ENCODE measurements around the gene MSRB1. TPM values are rescaled to one million over a fixed set of nuclear protein-coding genes. Genes with fewer than 3 reads are reported as not detected.

Gene MSRB1
- total RNA-seq, 2 donors from 2014 or later = 11.0 to 12.4 TPM

DNA sequence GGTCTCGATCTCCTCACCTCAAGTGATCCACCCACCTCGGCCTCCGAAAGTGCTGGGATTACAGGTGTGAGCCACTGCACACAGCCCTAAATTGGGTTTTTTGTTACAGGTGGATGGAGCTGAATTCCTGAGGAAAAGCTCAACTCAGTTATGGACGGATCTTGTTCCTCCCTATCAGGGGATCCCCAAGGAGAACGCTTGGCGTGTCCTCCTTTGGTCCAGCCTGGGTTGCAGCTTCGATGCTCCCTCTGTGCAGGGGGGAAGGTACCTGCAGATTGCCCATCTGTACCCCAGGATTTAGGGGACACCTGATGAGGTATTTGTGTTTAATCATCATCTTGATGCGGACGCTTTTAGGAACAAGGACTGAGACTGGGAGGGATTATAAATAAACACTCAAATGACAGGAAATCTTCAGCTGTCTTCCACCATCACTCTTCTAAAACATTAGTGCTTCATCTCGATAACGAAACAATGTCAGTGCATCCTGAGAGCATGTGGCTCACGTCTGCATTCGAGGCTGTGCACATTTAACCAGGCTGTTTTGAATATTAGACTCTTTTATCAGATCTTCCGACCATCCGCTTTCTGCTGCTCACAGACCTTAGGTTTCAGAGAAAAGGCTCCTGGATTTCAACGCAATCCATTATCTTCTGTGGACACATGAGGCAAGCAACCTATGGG, 52.8 kb downstream of the MSRB1 start:
- intact Hi-C loops (cut with DNase I) = no loop called here
- Histone ChIP-seq H3K27me3 (replicated peaks; ENCODE audit: insufficient read depth) (peaks cover 3% of the 10 kb centered on the region), H3K4me1 (replicated peaks) (no peaks in the 10 kb centered on the region), H3K27ac (no peak overlapping the region), H3K36me3 (no peaks in the 10 kb centered on the region), H3K4me3 (no peak overlapping the region), H3K9me3 (no peaks in the 10 kb centered on the region)
- WGBS = 37% methylated on average over 16 of the region's 16 CpGs
- no peak for TF ChIP-seq POLR2AphosphoS5 (IDR thresholded peaks at IDR 0.05)
- TF ChIP-seq, protein P1, sequence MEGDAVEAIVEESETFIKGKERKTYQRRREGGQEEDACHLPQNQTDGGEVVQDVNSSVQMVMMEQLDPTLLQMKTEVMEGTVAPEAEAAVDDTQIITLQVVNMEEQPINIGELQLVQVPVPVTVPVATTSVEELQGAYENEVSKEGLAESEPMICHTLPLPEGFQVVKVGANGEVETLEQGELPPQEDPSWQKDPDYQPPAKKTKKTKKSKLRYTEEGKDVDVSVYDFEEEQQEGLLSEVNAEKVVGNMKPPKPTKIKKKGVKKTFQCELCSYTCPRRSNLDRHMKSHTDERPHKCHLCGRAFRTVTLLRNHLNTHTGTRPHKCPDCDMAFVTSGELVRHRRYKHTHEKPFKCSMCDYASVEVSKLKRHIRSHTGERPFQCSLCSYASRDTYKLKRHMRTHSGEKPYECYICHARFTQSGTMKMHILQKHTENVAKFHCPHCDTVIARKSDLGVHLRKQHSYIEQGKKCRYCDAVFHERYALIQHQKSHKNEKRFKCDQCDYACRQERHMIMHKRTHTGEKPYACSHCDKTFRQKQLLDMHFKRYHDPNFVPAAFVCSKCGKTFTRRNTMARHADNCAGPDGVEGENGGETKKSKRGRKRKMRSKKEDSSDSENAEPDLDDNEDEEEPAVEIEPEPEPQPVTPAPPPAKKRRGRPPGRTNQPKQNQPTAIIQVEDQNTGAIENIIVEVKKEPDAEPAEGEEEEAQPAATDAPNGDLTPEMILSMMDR (IDR thresholded peaks at IDR 0.05) = no peak
- TF ChIP-seq POLR2A (IDR thresholded peaks at IDR 0.05) = no peak
- no peak for DNase-seq (ENCODE audit: low spot score)

Small RNA genes lying within 50 kb of the gene (small RNA-seq; reads per million reads assigned to genes)
- 0 reads per million in 2 donors for gene AC005363.2
- 0 reads per million in 2 donors for gene SNORA10
- 0 reads per million in 2 donors for gene SNORA64

Other genes with a start within 250 kb of the MSRB1 start
- gene MAPK8IP3, start 237.0 kb downstream of the MSRB1 start, total RNA-seq = 100 to 1,000 TPM in 1 of 2 donors, 10 to 100 TPM in 1; 56.0 to 157 TPM
- gene NME3, start 171.7 kb downstream of the MSRB1 start, total RNA-seq = 100 to 1,000 TPM; 135 to 252 TPM
- 10 to 100 TPM; 18.3 to 53.9 TPM for gene EME2, start 170.4 kb downstream of the MSRB1 start, total RNA-seq
- gene MRPS34, start 170.1 kb downstream of the MSRB1 start, total RNA-seq = 100 to 1,000 TPM in 1 of 2 donors, 10 to 100 TPM in 1; 97.4 to 125 TPM
- gene SPSB3, start 160.6 kb downstream of the MSRB1 start, total RNA-seq = 100 to 1,000 TPM in 1 of 2 donors, 10 to 100 TPM in 1; 87.8 to 138 TPM
- gene NUBP2, start 160.2 kb downstream of the MSRB1 start, total RNA-seq = 100 to 1,000 TPM in 1 of 2 donors, 10 to 100 TPM in 1; 98.4 to 233 TPM
- 1 to 10 TPM in 1 of 2 donors, under 1 TPM in 1; 0.82 to 1.9 TPM for gene IGFALS, start 149.5 kb downstream of the MSRB1 start, total RNA-seq
- gene HAGH, start 116.4 kb downstream of the MSRB1 start, total RNA-seq = 100 to 1,000 TPM in 1 of 2 donors, 10 to 100 TPM in 1; 98.6 to 145 TPM
- 10 to 100 TPM; 42.3 to 45.5 TPM for gene FAHD1, start 116.0 kb downstream of the MSRB1 start, total RNA-seq
- gene MEIOB, start 71.0 kb downstream of the MSRB1 start, total RNA-seq = 10 to 100 TPM in 1 of 2 donors, not detected in 1; 14.4 TPM
- under 1 TPM; 0.77 to 0.91 TPM for gene HS3ST6, start 24.8 kb downstream of the MSRB1 start, total RNA-seq
- gene RPL3L, start 11.5 kb upstream of the MSRB1 start, total RNA-seq = under 1 TPM; 0.51 to 0.82 TPM
- 100 to 1,000 TPM; 172 to 333 TPM for gene NDUFB10, start 16.3 kb upstream of the MSRB1 start, total RNA-seq
- 1,000 to 10,000 TPM; 2,046 to 2,467 TPM for gene RPS2, start 21.6 kb upstream of the MSRB1 start, total RNA-seq
- gene RNF151, start 23.7 kb upstream of the MSRB1 start, total RNA-seq = 1 to 10 TPM in 1 of 2 donors, not detected in 1; 7.2 TPM
- 10 to 100 TPM; 54.3 to 57.1 TPM for gene TBL3, start 28.9 kb upstream of the MSRB1 start, total RNA-seq
- 1 to 10 TPM in 1 of 2 donors, under 1 TPM in 1; 0.32 to 5.0 TPM for gene NOXO1, start 38.3 kb upstream of the MSRB1 start, total RNA-seq
- gene GFER, start 41.0 kb upstream of the MSRB1 start, total RNA-seq = 10 to 100 TPM; 21.1 to 26.6 TPM
- gene SYNGR3, start 46.8 kb upstream of the MSRB1 start, total RNA-seq = 10 to 100 TPM in 1 of 2 donors, 1 to 10 TPM in 1; 4.0 to 16.1 TPM
- gene ZNF598, start 66.6 kb upstream of the MSRB1 start, total RNA-seq = 10 to 100 TPM; 30.7 to 74.3 TPM
- gene NPW, start 76.6 kb upstream of the MSRB1 start, total RNA-seq = 1 to 10 TPM; 1.8 to 3.6 TPM
- 100 to 1,000 TPM; 118 to 170 TPM for gene NHERF2, start 83.7 kb upstream of the MSRB1 start, total RNA-seq
- gene NTHL1, start 104.6 kb upstream of the MSRB1 start, total RNA-seq = 10 to 100 TPM; 16.4 to 24.9 TPM
- gene TSC2, start 104.8 kb upstream of the MSRB1 start, total RNA-seq = 100 to 1,000 TPM in 1 of 2 donors, 10 to 100 TPM in 1; 86.3 to 168 TPM
- gene PKD1, start 192.7 kb upstream of the MSRB1 start, total RNA-seq = 100 to 1,000 TPM; 205 to 349 TPM
- gene RAB26, start 205.4 kb upstream of the MSRB1 start, total RNA-seq = 1 to 10 TPM; 1.8 to 5.1 TPM
- gene TRAF7, start 212.6 kb upstream of the MSRB1 start, total RNA-seq = 10 to 100 TPM; 40.0 to 51.5 TPM

Measured in prostate gland (tissue), 2 donors.